Activated T-cell treated with anti-CD3 and anti-CD28 coated beads for 48 hours (primary cell): ENCODE data around the gene ZNF292.
A peak's percentile ranks its signal among the peaks of the same experiment; 100 is the strongest.
"Not testable (repeated sequence)": the region's sequence is repeated elsewhere in the genome, so short reads cannot be mapped to it uniquely, and the experiment has no call there.

Source experiments
- DNase-seq: peaks from one replicate; pipeline ENCODE4 v3.0.0-alpha.2; 2020; ENCODE audit warnings: low read depth

The ZNF292 gene

DNA sequence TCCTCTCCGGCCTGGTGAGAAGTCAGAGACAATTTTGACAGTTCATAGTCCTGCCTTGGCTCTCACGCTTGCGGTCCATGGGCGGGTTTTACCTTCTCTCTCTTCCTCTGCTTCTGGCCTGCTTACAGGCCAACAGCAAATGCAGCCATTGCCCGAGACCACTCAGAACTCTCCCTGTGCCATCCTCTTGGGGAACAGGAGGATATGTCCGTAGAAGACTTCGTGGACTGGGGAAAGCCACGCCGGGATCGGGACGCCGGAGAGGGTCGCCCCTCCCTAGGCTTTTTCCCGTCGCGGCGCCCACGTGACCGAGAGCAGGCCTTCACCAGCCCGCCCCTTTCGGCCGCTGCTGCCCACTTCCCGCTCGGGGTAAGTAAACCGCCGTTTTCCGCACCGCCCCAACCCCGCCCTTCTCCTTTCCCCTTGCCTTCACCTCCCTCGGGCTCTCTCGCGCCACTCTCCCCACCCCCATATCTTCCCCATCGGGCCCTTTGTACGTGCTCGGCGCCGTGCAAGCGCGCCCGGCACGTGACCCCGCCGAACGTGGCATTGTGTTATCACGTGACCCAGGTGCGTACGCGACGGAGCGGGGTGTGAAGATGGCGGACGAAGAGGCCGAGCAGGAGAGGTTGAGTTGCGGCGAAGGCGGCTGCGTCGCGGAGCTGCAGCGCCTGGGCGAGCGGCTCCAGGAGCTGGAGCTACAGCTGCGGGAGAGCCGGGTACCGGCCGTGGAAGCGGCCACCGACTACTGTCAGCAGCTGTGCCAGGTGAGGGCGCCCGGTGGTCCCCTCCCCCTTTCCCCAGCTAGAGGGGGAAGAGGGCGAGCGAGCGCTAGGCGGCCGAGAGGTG lies at the start of gene ZNF292:
Gene ZNF292, plus strand, starts transcription at position 573 of the 849 bp plus-strand sequence. Its CDS starts 27 bp downstream, at position 600.
- DNase-seq: peak; percentile 96

DNA sequence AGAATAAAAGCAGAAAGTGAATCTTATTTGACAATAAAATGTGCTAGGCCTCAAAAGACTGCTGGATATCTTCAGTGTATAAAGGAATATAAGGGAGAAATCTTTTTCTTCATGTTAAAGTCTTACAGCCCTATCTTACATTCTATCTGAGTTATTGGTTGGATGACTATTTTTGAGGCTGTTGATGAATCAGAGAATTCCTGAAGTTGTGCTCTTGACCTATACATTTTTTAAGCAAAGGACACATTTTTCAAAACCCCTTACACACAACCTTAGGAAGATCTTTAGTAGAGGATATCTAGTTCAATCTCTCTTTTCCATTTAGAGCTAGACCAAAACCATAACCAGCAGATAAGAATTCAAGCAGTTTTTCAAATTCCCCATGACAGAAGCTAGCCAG lies 49.5 kb upstream of the ZNF292 start:
- DNase-seq: no peak

DNA sequence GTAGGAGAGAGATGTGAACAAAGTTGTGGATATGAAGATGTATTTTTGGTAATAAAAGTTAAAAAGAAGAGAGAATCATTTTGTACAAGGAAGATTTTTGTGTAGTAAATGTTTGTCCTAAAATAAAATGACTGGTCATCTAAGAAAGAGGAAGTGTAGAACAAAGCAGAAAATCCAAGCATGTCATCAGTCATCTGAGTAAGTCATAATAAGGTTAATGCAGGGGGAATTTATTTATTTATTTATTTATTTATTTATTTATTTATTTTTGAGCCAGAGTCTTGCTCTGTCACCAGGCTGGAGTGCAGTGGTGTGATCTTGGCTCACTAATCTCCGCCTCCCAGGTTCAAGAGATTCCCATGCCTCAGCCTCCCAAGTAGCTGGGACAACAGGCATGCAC lies 44.7 kb upstream of the ZNF292 start:
- no peak for DNase-seq

DNA sequence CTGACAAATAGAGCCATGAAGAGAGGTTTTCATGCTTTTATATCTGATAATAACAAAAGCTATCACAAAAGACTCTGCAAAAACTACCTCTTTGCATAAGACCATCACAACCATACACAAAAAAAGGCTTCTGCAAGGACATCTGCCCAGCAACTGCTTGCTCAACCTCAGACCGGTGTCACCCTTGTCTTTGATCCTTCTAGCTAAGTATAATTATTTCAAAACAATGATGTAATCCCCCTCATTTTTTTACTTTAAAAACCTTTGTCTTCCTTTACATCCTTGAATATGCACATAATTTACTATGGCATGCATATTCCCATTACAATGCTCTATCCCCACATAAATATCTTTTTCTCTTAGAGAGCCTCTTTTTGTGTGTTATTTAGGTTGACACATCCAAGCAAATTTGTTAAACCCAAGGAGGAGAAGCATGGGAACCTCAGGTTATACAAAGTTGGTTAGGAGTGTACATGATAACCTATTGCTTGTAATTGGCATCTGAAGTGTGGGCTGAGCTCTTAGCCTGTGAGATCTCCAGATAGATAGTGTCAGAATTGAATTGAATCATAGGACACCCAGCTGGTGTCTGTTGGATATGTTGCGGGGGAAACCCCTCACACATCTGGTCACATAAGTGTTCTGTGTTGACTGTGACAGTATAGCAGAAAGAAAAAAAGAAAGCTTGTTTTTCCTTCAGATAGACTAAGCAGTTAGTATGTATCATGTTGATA lies 39.8 kb upstream of the ZNF292 start:
- DNase-seq: no peak

DNA sequence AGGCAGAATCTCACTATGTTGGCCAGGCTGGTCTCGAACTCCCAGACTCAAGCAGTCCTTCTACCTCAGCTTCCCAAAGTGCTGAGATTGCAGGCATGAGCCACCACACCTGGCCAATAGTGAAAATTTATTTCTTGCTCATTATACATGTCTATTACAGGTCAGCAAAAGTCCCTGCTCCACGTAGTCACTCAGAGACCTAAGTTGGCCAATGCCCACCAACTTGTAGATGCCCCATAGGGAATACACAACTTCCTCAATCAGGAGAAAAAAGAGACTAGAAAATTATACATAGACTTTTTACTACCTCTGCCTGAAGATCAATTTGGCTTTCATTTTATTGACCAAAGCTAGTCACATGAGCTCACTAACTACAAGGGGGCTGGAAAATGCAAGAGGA lies 38.4 kb upstream of the ZNF292 start:
- DNase-seq: no peak

DNA sequence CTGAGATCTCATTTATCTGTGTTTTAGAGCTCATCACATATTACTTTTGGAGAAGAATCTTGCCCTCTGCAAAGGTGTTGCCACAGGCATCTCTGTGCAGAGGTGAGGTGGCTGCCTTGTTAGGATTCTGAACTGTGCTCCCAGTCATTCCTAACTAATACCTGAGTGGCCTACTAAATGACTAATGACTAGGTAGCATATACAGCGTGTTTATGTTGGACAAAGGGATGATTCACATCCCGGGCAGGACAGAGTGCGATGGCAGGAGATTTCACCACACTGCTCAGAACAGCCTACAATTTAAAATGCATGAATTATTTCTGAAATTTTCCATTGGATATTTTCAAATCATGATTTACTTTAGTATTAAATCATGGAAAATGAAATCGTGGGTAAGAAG lies 37.3 kb upstream of the ZNF292 start:
- no peak for DNase-seq

DNA sequence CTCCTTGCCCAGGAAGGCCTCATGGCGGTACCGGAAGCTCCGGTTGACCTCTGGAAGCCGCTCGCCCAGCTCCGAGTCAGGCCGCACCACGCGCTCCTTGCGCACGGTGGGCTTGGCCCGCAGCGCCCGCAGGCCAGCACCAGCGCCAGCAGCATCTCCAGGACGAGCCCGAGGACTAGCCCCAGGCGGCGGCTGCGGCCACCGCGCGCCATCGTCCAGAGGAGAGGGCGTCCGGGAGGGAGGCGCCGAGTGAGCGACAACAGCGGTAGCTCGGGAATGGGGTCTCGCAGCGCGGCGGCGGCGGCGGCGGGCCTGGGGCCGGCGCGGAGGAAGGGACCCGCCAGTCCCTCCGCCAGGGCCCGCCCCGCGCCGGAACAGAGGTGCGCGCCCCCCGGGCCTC lies 32.9 kb upstream of the ZNF292 start:
- DNase-seq: no peak

DNA sequence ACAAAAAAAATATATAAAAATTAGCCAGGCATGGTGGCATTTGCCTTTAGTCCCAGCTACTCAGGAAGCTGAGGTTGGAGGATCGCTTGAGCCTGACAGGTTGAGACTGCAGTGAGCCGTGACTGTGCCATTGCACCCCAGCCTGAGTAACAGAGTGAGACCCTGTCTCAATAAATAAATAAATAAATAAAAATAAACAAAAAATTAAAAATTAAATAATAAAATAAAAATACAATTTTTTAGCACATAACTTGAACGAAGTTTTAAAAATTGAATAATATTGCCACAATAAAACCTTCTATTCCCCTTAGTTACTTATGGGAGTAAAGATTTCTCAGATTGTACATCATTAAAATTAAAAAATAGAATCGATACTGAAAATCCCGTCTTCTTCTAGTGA lies 31.3 kb upstream of the ZNF292 start:
- DNase-seq: no peak

DNA sequence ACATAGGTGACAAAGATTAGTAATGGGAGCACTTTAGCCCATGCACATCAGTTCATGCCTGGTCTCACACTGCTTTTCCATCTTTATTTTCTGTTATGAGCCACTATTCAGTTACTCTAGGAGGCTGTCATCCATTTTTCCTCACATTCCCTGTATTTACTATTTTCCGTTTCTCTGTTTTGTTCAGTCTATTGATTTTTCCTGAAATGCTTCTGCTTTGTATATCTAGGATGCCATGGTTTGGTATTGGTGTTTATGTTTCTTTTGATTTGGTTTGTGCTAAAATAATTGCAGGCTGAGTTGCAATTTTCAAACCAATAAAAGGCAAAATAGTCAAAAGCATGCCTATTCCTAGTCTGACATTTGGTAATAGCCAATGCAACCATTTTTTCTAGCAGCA lies 28.9 kb upstream of the ZNF292 start:
- DNase-seq: no peak

DNA sequence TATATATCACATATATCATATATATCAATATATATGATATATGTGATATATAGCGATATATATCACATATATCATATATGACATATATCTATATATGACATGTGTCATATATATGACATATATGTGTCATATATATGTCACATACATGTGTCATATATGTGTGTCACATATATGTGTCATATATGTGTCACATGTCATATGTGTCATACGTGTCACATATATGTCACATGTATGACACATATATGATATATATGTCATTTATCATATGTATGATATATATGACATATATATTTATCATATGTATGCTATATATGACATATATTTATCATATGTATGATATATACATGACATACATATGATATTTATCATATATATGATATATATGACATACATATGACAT lies 27.6 kb upstream of the ZNF292 start:
- no peak for DNase-seq

DNA sequence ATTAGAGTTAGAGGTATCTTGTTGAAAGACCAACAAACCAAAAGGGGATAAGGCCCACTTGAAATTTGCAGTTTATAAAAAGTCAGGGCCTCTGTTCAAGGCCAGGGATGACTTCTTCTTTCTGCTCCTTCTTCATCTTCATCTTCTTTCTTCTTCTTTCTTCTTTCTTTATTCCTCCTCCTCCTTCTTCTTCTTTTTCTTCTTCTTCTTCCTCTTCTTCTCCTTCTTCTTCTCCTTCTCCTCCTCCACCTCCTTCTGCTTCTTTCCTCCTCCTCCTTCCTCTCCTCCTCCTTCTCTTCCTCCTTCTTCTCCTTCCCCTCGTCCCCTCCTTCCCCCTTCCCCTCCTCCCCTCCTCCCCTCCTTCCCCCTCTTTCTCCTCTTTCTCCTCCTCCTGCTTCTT lies 18.4 kb upstream of the ZNF292 start:
- no peak for DNase-seq

DNA sequence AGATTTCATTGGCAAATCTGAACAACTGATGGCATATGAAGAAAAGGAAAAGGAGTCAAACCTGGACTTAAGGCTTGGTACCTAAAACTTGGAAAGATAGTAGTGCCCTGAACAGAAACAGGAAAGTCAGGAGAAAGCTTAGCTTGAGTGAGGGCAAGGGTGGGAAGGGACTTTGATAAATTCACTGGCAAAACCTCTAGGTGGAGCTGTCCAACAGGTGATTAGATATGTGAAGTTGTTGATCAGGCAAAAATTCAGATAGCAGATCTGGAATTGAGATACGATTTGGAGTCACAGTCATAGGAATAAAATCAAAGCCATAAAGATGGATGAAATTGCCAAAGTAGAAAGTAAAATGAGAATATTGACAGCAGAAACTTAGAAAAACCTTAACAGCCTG lies 16.1 kb upstream of the ZNF292 start:
- DNase-seq: no peak

DNA sequence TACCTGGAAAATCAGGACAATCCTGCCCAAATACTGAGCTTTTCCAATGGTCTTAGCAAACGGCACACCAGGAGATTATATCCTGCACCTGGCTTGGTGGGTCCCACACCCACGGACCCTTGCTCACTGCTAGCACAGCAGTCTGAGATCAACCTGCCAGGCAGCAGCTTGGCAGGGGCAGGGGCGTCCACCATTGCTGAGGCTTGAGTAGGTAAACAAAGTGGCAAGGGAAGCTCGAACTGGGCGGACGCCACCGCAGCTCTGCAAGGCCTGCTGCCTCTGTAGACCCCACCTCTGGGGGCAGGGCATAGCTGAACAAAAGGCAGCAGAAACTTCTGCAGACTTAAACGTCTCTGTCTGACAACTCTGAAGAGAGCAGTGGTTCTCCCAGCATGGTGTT lies 15.4 kb upstream of the ZNF292 start:
- not testable (repeated sequence) for DNase-seq

DNA sequence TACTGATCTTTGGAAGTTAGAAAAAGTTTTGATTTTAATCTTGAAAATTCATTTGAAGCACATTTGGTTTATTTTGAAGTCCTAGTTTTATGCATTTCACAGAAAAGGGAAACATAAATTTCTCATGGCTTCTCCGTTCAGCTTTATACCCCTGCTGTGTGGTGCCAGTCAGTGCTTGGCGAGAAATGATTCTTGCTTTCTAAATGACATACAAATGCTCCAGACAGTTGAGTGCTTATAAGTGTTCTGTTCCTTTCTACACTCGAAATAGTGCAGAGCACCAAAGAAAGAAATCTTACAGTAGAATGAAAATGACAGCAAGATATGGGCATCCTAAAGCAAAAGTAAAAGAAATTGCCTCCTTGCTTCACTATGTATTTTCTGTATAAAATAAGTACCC lies 9.0 kb upstream of the ZNF292 start:
- no peak for DNase-seq

DNA sequence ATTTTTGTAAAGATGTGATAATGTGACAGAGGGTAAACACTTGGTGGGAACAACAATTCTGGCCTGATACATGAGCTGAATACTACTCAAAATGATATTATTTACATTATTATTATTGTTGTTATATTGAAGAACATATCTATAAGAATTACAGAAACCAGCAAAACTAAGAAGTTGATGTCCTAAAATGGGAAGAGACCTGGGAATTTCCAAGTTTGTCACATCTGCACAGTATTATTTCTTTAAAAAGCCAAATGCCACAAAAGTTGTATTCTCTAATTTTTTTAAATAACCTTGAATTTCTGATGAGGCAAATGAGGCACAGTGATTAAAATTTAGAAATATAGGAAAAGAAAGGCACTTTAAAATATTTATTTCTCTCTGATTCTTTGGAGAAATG lies 5.0 kb upstream of the ZNF292 start:
- no peak for DNase-seq

DNA sequence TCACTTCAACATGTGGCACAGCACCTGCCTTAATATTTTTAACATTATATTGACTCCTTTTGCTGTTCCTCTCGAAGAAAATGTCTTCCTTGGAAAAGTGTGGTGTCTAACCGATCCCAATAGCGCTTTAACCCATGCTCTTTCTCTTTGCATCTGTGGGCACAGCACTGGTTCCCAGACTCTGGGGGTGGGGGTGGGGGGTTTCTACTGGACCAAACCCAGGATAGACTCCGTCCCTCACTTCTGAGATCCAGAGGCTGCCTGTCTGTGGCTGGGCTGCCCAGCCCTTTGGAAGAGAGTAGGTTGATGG lies 3.9 kb upstream of the ZNF292 start:
- no peak for DNase-seq

DNA sequence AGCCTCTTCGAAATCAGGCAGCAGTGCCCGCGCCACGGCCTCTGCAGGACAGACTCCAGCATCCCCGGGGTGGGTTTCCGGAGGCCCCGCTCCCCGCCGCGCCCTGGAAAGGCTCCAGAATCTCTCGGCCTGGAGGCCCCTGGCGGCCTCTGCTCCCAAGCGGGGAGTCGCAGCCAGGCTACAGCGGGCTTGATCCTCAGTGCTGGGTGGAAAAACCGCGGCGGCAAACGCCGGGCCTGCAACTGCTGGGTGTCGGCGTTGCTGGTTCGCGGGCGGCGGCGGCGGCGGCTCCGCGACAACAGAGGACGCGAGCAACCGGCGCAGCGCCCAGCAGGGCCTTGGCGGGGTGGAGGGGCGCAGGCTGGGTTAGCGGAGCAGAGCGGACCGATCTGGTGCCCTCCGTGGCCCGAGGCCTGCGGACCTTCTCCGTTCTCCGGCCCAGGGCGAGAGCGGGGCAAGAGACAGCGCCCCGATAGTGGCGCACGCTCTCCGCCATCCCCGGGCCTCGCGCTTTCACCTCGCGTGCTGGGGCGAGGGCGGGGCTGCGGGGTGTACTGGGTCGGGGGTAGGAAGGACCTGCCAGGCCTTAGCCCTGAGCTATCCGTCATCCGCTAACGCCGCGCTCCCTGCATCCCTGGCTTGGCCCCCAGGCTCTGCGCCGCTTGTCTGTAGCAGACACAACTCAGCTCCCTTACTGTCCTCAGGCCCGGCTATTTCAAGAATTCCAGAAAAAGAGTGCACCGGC lies 3.4 kb upstream of the ZNF292 start:
- DNase-seq: peak; percentile 70

DNA sequence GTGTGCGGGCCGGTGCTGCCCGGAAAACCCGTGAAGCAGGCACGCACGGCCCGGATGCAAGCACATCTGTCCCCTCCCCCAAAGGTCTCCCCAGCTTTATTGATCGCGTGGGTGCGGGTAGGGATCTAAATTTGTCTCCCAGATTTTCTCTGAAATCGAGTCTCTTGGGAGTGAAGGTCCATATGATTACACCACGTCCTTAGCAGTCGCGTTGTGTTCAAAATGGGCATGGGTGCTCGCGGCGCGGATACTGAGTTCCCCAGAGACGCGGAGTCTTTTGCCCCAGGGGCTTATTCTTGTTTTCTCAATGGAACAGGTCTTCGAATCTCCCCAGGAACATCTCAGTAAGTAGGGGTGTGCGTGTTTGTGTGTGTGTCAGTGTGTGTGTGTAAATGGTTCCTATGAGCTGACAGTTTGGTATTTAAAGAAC lies 2.8 kb upstream of the ZNF292 start:
- DNase-seq: no peak

DNA sequence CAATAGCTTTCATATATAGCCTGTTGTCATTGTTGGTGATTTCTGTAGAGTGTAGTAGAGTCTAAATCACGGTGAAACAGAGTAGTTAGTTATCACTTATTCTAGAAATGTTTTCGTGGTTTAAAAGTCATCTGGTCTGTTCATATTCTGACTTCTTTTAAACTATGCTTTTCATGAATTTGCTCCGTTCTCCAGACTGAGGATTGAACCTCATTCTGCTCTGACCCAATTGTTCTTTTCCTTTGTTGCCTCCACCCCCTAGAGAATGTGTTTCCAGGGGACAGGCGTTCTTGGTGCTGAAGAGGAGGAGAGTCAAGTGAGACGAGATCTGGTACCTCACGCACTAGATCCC lies 748 bp upstream of the ZNF292 start:
- DNase-seq: no peak

DNA sequence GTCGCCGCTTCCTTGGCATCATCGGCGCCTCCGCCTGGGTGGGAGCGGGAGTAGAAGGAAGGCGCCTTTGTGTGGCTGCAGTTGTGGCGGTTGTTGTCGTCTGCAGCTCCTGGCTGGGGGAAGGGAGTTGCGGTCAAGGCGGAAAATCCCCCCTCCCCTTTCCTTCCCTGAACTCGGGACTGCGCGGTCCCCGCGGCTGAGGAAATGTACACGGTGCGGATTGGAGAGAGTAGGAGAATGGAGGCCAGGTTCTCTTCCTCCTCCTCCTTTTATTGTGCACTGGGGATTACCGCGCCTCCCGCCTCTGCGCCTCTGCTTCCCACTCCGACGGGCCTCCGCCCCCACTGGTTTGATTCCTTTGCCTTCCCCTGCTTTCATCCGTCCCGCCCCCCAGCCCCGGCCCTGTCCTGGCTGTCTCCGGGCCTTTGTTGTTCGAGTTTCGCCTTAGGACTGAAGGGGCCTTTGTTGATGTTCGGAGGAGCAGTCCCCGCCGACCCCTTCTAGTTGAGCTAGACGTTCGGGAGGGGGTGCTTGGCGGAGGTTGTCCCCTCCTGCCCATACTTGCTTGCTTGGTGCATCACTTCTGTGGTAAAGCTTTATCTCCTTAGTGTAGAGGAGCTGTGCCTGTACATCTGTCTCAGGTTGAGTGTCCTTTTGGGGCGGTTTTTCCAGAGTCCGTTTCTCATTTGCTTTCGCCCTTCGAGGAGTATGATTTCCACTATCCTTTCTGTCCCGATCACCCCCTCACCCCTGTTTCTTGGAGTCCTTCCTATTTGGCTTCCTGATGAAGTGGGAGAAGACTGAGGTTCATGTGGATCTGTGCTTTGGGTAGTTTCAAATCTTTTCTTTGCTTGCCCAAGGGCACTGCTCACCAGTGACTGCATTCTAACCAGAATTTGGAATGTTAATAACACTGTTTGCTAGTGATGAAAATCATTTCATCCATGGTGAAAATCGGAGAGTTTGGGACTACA lies 764 bp downstream of the ZNF292 start:
- peak; percentile 37 for DNase-seq

DNA sequence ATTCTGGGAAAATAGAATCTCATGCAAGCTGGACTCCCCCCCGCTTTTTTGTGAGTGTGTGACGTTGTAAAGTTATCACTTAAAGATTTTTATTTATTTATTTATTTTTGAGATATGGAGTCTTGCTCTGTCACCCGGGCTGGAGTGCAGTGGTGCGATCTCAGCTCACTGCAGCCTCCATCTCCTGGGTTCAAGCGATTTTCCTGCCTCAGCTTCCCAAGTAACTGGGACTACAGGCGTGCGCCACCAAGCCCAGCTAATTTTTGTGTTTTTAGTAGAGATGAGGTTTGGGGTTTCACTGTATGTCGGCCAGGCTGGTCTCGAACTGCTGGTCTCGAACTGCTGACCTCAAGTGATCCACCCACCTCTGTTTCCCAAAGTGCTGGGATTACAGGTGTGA lies 2.2 kb downstream of the ZNF292 start:
- DNase-seq: not testable (repeated sequence)

DNA sequence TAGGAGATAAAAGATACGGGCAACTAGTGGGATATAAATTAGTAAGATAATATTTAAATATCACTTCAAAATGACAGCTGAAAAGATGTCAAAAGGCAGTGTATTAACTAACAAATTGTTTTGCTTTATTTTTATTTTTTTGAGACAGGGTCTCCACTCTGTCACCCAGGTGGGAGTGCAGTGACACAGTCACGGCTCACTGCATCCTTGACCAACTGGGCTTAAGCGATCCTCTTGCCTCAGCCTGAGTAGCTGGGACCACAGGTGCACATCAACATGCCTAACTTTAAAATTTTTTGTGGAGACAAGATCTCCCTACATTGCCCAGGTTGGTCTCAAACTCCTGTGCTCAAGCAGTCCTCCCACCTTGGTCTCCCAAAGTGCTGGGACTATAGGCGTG lies 5.9 kb downstream of the ZNF292 start:
- no peak for DNase-seq
